ENCODE data around the gene GGPS1. TPM values are rescaled to one million over a fixed set of nuclear protein-coding genes. Genes with fewer than 3 reads are reported as not detected.

GGPS1 gene
- total RNA-seq, 1 donor from 2014 or later, result 65.1 TPM

- no peak overlapping the region for H3K9ac ChIP-seq
- H3K27ac Mint-ChIP-seq, result no peak overlapping the region
- TF ChIP-seq CTCF (IDR thresholded peaks at IDR 0.05), result no peak
Observed at GRCh38 chr1:235287208-235287882, 41.0 kb upstream of the GGPS1 start.

GRCh38 chr1:235289859-235290739 lies 38.3 kb upstream of the GGPS1 start:
- peaks cover 100% of the 10 kb centered on the region for H3K79me2 ChIP-seq (ENCODE audit: low read depth)
- no peaks in the 10 kb centered on the region for H3K36me3 ChIP-seq
- Mint-ChIP-seq H3K4me1 (no peaks in the 10 kb centered on the region), H3K9me3 (peaks cover 4% of the 10 kb centered on the region), H3K27ac (no peak overlapping the region), H3K36me3 (peaks cover 16% of the 10 kb centered on the region), H3K27me3 (ENCODE audit: insufficient read depth, low read depth) (no peaks in the 10 kb centered on the region), H3K4me3 (no peak overlapping the region)
- H3F3A ChIP-seq (ENCODE audit: low read depth), result no peaks in the 10 kb centered on the region
- H3K27me3 ChIP-seq, result no peaks in the 10 kb centered on the region
- H3K4me2 ChIP-seq, result no peak overlapping the region
- DNase-seq (ENCODE audit: low spot score), result no peak
- H3K4me3 ChIP-seq, result no peak overlapping the region
- H2AFZ ChIP-seq (replicated peaks), result no peak overlapping the region
- no peak for TF ChIP-seq EZH2phosphoT487 (IDR thresholded peaks at IDR 0.05)
- no peak for TF ChIP-seq CTCF (IDR thresholded peaks at IDR 0.05)
- no peak for TF ChIP-seq EZH2 (IDR thresholded peaks at IDR 0.05)
- H4K20me1 ChIP-seq (ENCODE audit: low read depth), result peaks cover 99% of the 10 kb centered on the region
- H3K9ac ChIP-seq, result no peak overlapping the region
- peaks cover 15% of the 10 kb centered on the region for H3K4me1 ChIP-seq
- H3K9me3 ChIP-seq (ENCODE audit: low read depth), result no peaks in the 10 kb centered on the region
- no peak overlapping the region for H3K27ac ChIP-seq

More at GRCh38 chr1:235287208-235287882, 41.0 kb upstream of the GGPS1 start:
- H3K4me1 ChIP-seq, result peaks cover 11% of the 10 kb centered on the region
- H3K4me2 ChIP-seq, result peak overlapping the region; percentile 17
- H3K27me3 Mint-ChIP-seq (ENCODE audit: insufficient read depth, low read depth), result no peaks in the 10 kb centered on the region
- no peak overlapping the region for H3K4me3 Mint-ChIP-seq
- H3K9me3 ChIP-seq (ENCODE audit: low read depth), result no peaks in the 10 kb centered on the region
- H3K27me3 ChIP-seq, result no peaks in the 10 kb centered on the region
- peak; percentile 13 for DNase-seq (ENCODE audit: low spot score)
- peaks cover 8% of the 10 kb centered on the region for H3K9me3 Mint-ChIP-seq
- no peak overlapping the region for H2AFZ ChIP-seq (replicated peaks)
- peaks cover 100% of the 10 kb centered on the region for H3K79me2 ChIP-seq (ENCODE audit: low read depth)
- H3K4me1 Mint-ChIP-seq, result no peaks in the 10 kb centered on the region
- no peak overlapping the region for H3K27ac ChIP-seq
- peaks cover 84% of the 10 kb centered on the region for H4K20me1 ChIP-seq (ENCODE audit: low read depth)
- H3F3A ChIP-seq (ENCODE audit: low read depth), result no peaks in the 10 kb centered on the region
- no peaks in the 10 kb centered on the region for H3K36me3 ChIP-seq
- peaks cover 21% of the 10 kb centered on the region for H3K36me3 Mint-ChIP-seq
- H3K4me3 ChIP-seq, result no peak overlapping the region

- Histone ChIP-seq H3K27me3 (no peaks in the 10 kb centered on the region), H2AFZ (replicated peaks) (no peak overlapping the region), H3K4me3 (no peak overlapping the region), H3K4me1 (peaks cover 15% of the 10 kb centered on the region), H4K20me1 (ENCODE audit: low read depth) (peaks cover 100% of the 10 kb centered on the region), H3K4me2 (no peak overlapping the region), H3K27ac (no peak overlapping the region), H3K9ac (no peak overlapping the region), H3K9me3 (ENCODE audit: low read depth) (no peaks in the 10 kb centered on the region), H3F3A (ENCODE audit: low read depth) (no peaks in the 10 kb centered on the region), H3K79me2 (ENCODE audit: low read depth) (peaks cover 100% of the 10 kb centered on the region), H3K36me3 (no peaks in the 10 kb centered on the region)
- no peak for DNase-seq (ENCODE audit: low spot score)
- H3K9me3 Mint-ChIP-seq, result peaks cover 3% of the 10 kb centered on the region
- peaks cover 16% of the 10 kb centered on the region for H3K36me3 Mint-ChIP-seq
- H3K4me1 Mint-ChIP-seq, result no peaks in the 10 kb centered on the region
- H3K4me3 Mint-ChIP-seq, result no peak overlapping the region
- H3K27me3 Mint-ChIP-seq (ENCODE audit: insufficient read depth, low read depth), result no peaks in the 10 kb centered on the region
- TF ChIP-seq CTCF (IDR thresholded peaks at IDR 0.05) (no peak), EZH2 (IDR thresholded peaks at IDR 0.05) (no peak), EZH2phosphoT487 (IDR thresholded peaks at IDR 0.05) (no peak)
- H3K27ac Mint-ChIP-seq, result no peak overlapping the region
Observed at GRCh38 chr1:235290740-235291502, 37.4 kb upstream of the GGPS1 start.
